HepG2 (cell line): ENCODE measurements around the gene IQSEC1. TPM values are rescaled to one million over a fixed set of nuclear protein-coding genes. Genes with fewer than 3 reads are reported as not detected.
"Not testable (repeated sequence)": the region's sequence is repeated elsewhere in the genome, so short reads cannot be mapped to it uniquely, and the experiment has no call there.

Experiments
- ATAC-seq: fragments of 200-7000 bp; cut with Tn5 transposase; 3 replicates; pipeline ENCODE4 v1.9.1; 2020; ENCODE audit warnings: mild to moderate bottlenecking, moderate library complexity
- BruUV-seq: library from RNA; stranded (reverse); fragments of 400-500 nt; replicated peaks from 2 replicates; lab custom pipeline; 2021; lab: Mats Ljungman, UMichigan
- CTCF ChIA-PET: fragments of 300-600 bp; formaldehyde crosslinking; extraction: SDS; loops from one replicate; lab custom pipeline; 2021; ENCODE audit warnings: low total read pairs, inconsistent platforms, low intra/inter-chr PET ratio; lab: Yijun Ruan, JAX
- POLR2A ChIA-PET: fragments of 350-600 bp; sonication (Branson Sonifier 250); formaldehyde crosslinking; loops from one replicate; lab custom pipeline; 2020; ENCODE audit warnings: antibody characterized with exemption, inconsistent platforms; lab: Yijun Ruan, JAX
- DNase-seq: peaks from one replicate; pipeline ENCODE4 v3.0.0-alpha.2; 2015; ENCODE audit warnings: low spot score
- FAIRE-seq: peaks from 3 replicates; lab custom pipeline; 2011; peaks lifted over from hg19 to GRCh38; lab: Jason Lieb, UNC
- H2AFZ ChIP-seq: one replicate; pipeline ENCODE4 v1.6.1; 2011; ENCODE audit warnings: low read length, inconsistent platforms
- H3K27ac ChIP-seq: fragments of 300-600 bp; 3 replicates; pipeline ENCODE4 v1.8.0; 2011; ENCODE audit warnings: mixed run types, mild to moderate bottlenecking, mixed read lengths, low read length, inconsistent platforms; ENCODE audit not compliant: insufficient read depth; ENCODE audit errors: extremely low read length
- H3K27me3 ChIP-seq, 2 experiments: fragments of 200-600 bp in 1 of 2; 2 replicates in 1 of 2; 3 replicates in 1 of 2; pipeline versions ENCODE4 v1.6.0 to v1.8.0; 2011; ENCODE audit warnings: low read length in 2 of 2, mild to moderate bottlenecking in 2 of 2, moderate library complexity in 2 of 2, inconsistent platforms in 1 of 2; ENCODE audit not compliant: insufficient read depth in 2 of 2, control insufficient read depth in 1 of 2
- H3K36me3 ChIP-seq, 2 experiments: fragments of 200-600 bp in 1 of 2; replicated peaks in 1 of 2; 2 replicates in 1 of 2; 3 replicates in 1 of 2; pipeline versions ENCODE4 v1.5.1 to v1.8.0; 2011; ENCODE audit warnings: low read length in 2 of 2, inconsistent platforms in 1 of 2; ENCODE audit not compliant: insufficient read depth in 2 of 2, control insufficient read depth in 1 of 2
- H3K4me1 ChIP-seq: 2 replicates; pipeline ENCODE4 v1.5.1; 2012; ENCODE audit warnings: low read length, inconsistent platforms; ENCODE audit not compliant: insufficient read depth
- H3K4me2 ChIP-seq: 2 replicates; pipeline ENCODE4 v1.6.0; 2011; ENCODE audit warnings: low read depth, low read length, inconsistent platforms
- H3K4me3 ChIP-seq, 3 experiments: fragments of 200-600 bp in 1 of 3; sonication (generic), shearing (Covaris generic) in 1 of 3; replicated peaks in 1 of 3; 2 replicates each; pipeline ENCODE4 v1.5.1; 2011 to 2016; ENCODE audit warnings: low read length in 3 of 3, inconsistent platforms in 2 of 3, low read depth in 2 of 3, mild to moderate bottlenecking in 2 of 3, control low read depth in 1 of 3, mixed read lengths in 1 of 3; ENCODE audit not compliant: insufficient read depth in 1 of 3
- H3K79me2 ChIP-seq: one replicate; pipeline ENCODE4 v1.6.1; 2011; ENCODE audit warnings: low read length, inconsistent platforms; ENCODE audit not compliant: insufficient read depth
- H3K9ac ChIP-seq: 2 replicates; pipeline ENCODE4 v1.6.0; 2011; ENCODE audit warnings: mild to moderate bottlenecking, low read depth, low read length, inconsistent platforms; ENCODE audit not compliant: insufficient read depth
- H3K9me3 ChIP-seq: 2 replicates; pipeline ENCODE4 v1.5.1; 2012; ENCODE audit warnings: mild to moderate bottlenecking, low read length
- H4K20me1 ChIP-seq: 2 replicates; pipeline ENCODE4 v1.6.0; 2011; ENCODE audit warnings: inconsistent platforms, mild to moderate bottlenecking, low read length, moderate library complexity; ENCODE audit not compliant: insufficient read depth
- ADNP ChIP-seq: sonication (generic); formaldehyde crosslinking; IDR thresholded peaks from 2 replicates; pipeline ENCODE4 v1.4.0; 2020; ENCODE audit warnings: missing genetic modification reagents
- PCBP1 ChIP-seq: fragments of 200-400 bp; formaldehyde crosslinking; IDR thresholded peaks from 2 replicates; pipeline ENCODE4 v1.6.1; 2017; ENCODE audit warnings: mild to moderate bottlenecking, low read depth, low read length, borderline replicate concordance
- ZNF775 ChIP-seq: sonication (generic); formaldehyde crosslinking; IDR thresholded peaks from 2 replicates; pipeline ENCODE4 v1.4.0; 2020; ENCODE audit warnings: missing genetic modification reagents, mild to moderate bottlenecking, moderate library complexity, borderline replicate concordance
- WGBS: methylation state at CpG from one replicate; pipeline ENCODE4 v1.1.6; 2017; ENCODE audit warnings: low lambda C conversion rate; 5-methylcytosine and 5-hydroxymethylcytosine counted together
- in situ Hi-C: cut with HindIII; loops from 2 replicates; pipeline ENCODE4 v1.10.0; 2017; ENCODE audit warnings: low pct_unique_long_range_greater_than_20kb; ENCODE audit not compliant: extremely low pct_ligation_motif_present
- intact Hi-C: fragments of 100-400 bp; cut with micrococcal nuclease; formaldehyde crosslinking; loops from one replicate; pipeline ENCODE4 v1.10.0; 2022; ENCODE audit not compliant: unreplicated experiment
- polyA plus RNA-seq, 8 experiments: library from polyadenylated mRNA; depleted of rRNA in 3 of 8; stranded (reverse) in 7 of 8; unstranded in 1 of 8; fragments of >200 nt; fragmentation: Illumina TruSeq in 4 of 8; extraction: Trizol in 4 of 8; gene quantifications; 2 replicates each; pipeline versions ENCODE4 v1.2.1 to v1.2.3, GENCODE V29; 2011 to 2016; ENCODE audit warnings: low read depth in 4 of 8, missing spikeins in 1 of 8, mixed read lengths in 1 of 8; ENCODE audit not compliant: insufficient read depth in 1 of 8
- total RNA-seq, 5 experiments: library from RNA; depleted of rRNA; stranded (reverse); fragments of >200 nt; fragmentation: Illumina TruSeq; extraction: Trizol; gene quantifications; 2 replicates each; pipeline ENCODE4 v1.2.3, GENCODE V29; 2016; ENCODE audit warnings: low read depth in 1 of 5

The IQSEC1 gene
- total and polyA plus RNA-seq, 2 of the 13 experiments (the other 11 are each of a cell fraction or from before 2014, with no cell fraction given): 17.4 to 20.2 TPM

- WGBS: 90% methylated on average over 19 of the region's 62 CpGs
- Histone ChIP-seq H3K79me2 (no peaks in the 10 kb centered on the region), H3K27me3 (peaks cover 5 to 42% of the 10 kb centered on the region in 2 experiments; a peak in 4 of 5 replicates), H3K36me3 (no peaks in the 10 kb centered on the region), H3K9ac (no peak overlapping the region), H4K20me1 (no peaks in the 10 kb centered on the region), H3K4me3 (no peak overlapping the region), H2AFZ (no peak overlapping the region), H3K4me1 (no peaks in the 10 kb centered on the region), H3K9me3 (no peaks in the 10 kb centered on the region), H3K27ac (no peak overlapping the region), H3K4me2 (no peak overlapping the region)
- in situ Hi-C loops (no loop called here), intact Hi-C loops (no loop called here)
- FAIRE-seq: no peak
- ATAC-seq: no peak
- ChIA-PET CTCF (interaction anchor here (1.0 kb wide), 1 partner anchor 9 kb away, joined by 4 read pairs; no protein-coding TSS in a partner anchor), POLR2A (no interaction called here)
- no peak for DNase-seq
- BruUV-seq: no TSS peak
- no peak for TF ChIP-seq ZNF775 (CRISPR knock-in tag)
- TF ChIP-seq ADNP: no peak
- no peak for TF ChIP-seq PCBP1
Observed at GRCh38 chr3:12882336-12883310, 190.6 kb downstream of the IQSEC1 start.

DNA sequence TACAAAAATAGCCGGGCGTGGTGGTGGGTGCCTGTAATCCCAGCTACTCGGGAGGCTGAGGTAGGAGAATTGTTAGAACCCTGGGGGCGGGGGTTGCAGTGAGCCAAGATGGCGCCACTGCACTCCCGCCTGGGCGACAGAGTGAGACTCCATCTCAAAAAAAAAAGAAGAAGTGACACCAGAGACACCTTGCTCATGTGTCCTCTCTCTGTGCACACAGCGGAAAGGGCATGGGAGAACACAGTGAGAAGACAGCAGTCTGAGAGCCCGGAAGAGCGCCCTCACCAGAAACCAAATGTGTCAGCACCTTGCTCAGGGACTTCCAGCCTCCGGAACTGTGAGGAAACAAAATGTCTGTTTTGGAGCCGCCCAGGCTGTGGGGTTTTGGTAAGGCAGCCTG, 191.4 kb downstream of the IQSEC1 start:
- ATAC-seq, CTCF ChIA-PET, H3K4me2 ChIP-seq, H3K4me1 ChIP-seq, BruUV-seq, H3K9ac ChIP-seq, intact Hi-C loops, DNase-seq, H4K20me1 ChIP-seq, H3K4me3 ChIP-seq, H2AFZ ChIP-seq, H3K9me3 ChIP-seq, H3K27ac ChIP-seq, H3K36me3 ChIP-seq, POLR2A ChIA-PET, in situ Hi-C loops, H3K79me2 ChIP-seq, FAIRE-seq: not testable (repeated sequence)
- WGBS: 58% methylated on average over 12 of the region's 12 CpGs
- H3K27me3 ChIP-seq: peaks cover 4 to 47% of the 10 kb centered on the region in 2 experiments; a peak in 4 of 5 replicates
